Cardiac muscle cell (in vitro differentiated cells and primary cell): ENCODE data around the gene SMAD9. TPM values are rescaled to one million over a fixed set of nuclear protein-coding genes. Genes with fewer than 3 reads are reported as not detected.

Experiments
- DNase-seq, 2 donors: peaks; one replicate each; pipeline versions ENCODE4 v3.0.0 to v3.0.0-alpha.2; 2010 to 2017; ENCODE audit warnings: low read depth in 1 of 2, low spot score in 1 of 2
- H3K27ac ChIP-seq: fragments of 200-600 bp; sonication (generic); 2 replicates; pipeline ENCODE4 v1.5.1; 2016
- H3K27me3 ChIP-seq: fragments of 200-600 bp; sonication (generic); 2 replicates; pipeline ENCODE4 v1.6.0; 2016; ENCODE audit warnings: control low read depth
- H3K36me3 ChIP-seq: fragments of 200-600 bp; sonication (generic); 2 replicates; pipeline ENCODE4 v1.5.1; 2016; ENCODE audit warnings: control low read depth
- H3K4me1 ChIP-seq: fragments of 200-600 bp; sonication (generic); 2 replicates; pipeline ENCODE4 v1.8.1; 2017; ENCODE audit warnings: low read depth, mild to moderate bottlenecking, mixed run types
- H3K4me3 ChIP-seq: fragments of 200-600 bp; sonication (generic); 2 replicates; pipeline ENCODE4 v1.5.1; 2016; ENCODE audit warnings: mild to moderate bottlenecking
- H3K9me3 ChIP-seq: fragments of 200-600 bp; sonication (generic); 2 replicates; pipeline ENCODE4 v1.5.1; 2017; ENCODE audit warnings: low read depth, mild to moderate bottlenecking, control low read depth
- polyA plus RNA-seq: library from polyadenylated mRNA; unstranded; fragments of >200 nt; fragmentation: Nextera tagmentation; extraction: Ambion mirVana; gene quantifications from 2 replicates; pipeline ENCODE4 v1.2.1, GENCODE V29; 2016
- total RNA-seq: library from RNA; depleted of rRNA; stranded (reverse); fragments of >200 nt; gene quantifications from 2 replicates; pipeline ENCODE4 v1.2.3, GENCODE V29; 2016
- TF ChIP-seq, protein P1 (sequence below): IDR thresholded peaks from 2 replicates; pipeline ENCODE4 v1.5.1; 2012; ENCODE audit warnings: low read depth, mild to moderate bottlenecking, low read length

Gene SMAD9
- total RNA-seq: 25.5 and 57.9 TPM in 2 replicates
- polyA plus RNA-seq: 24.5 and 37.1 TPM in 2 replicates

DNA sequence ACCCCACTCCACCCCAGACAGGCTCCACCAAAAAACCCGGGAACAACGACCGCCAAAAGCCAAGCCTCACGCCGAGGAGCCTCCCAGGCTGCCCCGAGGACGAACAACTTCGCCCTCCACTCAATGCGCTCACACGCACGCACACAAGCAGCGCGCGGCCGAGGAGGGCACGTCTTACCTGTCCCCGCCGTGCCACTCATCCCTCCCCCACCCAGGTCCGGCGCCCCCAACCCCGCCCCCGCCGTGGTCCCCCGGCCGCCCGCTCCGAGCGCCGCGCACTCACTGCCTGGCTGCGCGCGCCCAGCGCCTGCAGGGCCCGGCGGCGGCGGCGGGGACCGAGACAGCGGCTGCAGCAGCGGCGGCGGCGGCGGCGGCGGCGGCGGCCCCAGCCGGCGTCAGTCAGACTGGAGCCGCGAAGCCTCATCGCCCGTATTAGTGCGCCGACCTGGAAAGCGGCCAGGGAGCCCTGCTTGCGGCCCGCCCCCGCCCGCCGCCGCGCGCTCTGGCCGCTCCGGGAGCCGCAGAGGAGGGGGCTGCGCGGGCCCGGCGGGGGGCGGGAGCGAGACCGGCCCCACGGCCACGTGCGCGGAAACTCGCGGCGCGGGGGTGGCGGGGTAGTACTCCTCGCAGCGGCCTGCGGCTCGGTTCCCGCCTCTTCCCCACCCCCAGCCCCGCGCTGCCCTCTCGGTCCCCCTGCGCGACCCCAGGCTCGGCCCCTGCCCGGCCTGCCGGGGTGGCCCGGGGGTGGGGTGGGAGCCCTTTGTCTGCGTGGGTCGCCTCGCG, at the start of gene SMAD9:
Gene SMAD9 (minus strand): TSS at position 406 of the 783 bp plus-strand sequence. CDS start 40,549 bp downstream, outside the sequence.
- peaks cover 47% of the 10 kb centered on the region for H3K4me1 ChIP-seq
- no peaks in the 10 kb centered on the region for H3K27me3 ChIP-seq
- TF ChIP-seq, protein P1, sequence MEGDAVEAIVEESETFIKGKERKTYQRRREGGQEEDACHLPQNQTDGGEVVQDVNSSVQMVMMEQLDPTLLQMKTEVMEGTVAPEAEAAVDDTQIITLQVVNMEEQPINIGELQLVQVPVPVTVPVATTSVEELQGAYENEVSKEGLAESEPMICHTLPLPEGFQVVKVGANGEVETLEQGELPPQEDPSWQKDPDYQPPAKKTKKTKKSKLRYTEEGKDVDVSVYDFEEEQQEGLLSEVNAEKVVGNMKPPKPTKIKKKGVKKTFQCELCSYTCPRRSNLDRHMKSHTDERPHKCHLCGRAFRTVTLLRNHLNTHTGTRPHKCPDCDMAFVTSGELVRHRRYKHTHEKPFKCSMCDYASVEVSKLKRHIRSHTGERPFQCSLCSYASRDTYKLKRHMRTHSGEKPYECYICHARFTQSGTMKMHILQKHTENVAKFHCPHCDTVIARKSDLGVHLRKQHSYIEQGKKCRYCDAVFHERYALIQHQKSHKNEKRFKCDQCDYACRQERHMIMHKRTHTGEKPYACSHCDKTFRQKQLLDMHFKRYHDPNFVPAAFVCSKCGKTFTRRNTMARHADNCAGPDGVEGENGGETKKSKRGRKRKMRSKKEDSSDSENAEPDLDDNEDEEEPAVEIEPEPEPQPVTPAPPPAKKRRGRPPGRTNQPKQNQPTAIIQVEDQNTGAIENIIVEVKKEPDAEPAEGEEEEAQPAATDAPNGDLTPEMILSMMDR: no peak
- H3K4me3 ChIP-seq: peak within 1 kb of the TSS; percentile 82
- H3K36me3 ChIP-seq: no peaks in the 10 kb centered on the region
- no peaks in the 10 kb centered on the region for H3K9me3 ChIP-seq
- H3K27ac ChIP-seq: peak within 1 kb of the TSS; percentile 97
- DNase-seq: peak; percentile 82 to 92

DNA sequence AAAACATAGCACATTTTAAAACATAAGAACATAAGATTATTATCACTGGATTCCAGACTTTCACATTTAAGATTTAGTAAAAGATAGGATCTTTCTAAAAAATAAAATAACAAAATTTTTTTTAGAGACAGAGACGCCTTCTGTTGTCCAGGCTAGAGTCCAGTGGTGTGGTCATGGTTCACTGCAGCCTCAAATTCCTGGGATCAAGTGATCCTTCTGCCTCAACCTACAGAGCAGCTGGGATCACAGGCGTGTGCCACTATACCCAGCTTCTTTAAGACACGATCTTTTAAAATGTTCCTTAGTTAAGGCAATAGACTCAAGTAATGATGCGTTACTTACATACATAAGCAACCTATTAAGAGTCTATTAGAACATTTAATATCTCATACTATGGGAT, 46.4 kb upstream of the SMAD9 start:
- Histone ChIP-seq H3K27me3 (no peaks in the 10 kb centered on the region), H3K4me1 (no peaks in the 10 kb centered on the region), H3K36me3 (peaks cover 46% of the 10 kb centered on the region), H3K9me3 (no peaks in the 10 kb centered on the region), H3K27ac (no peak overlapping the region), H3K4me3 (no peak overlapping the region)
- DNase-seq: no peak
- TF ChIP-seq, protein P1: no peak

DNA sequence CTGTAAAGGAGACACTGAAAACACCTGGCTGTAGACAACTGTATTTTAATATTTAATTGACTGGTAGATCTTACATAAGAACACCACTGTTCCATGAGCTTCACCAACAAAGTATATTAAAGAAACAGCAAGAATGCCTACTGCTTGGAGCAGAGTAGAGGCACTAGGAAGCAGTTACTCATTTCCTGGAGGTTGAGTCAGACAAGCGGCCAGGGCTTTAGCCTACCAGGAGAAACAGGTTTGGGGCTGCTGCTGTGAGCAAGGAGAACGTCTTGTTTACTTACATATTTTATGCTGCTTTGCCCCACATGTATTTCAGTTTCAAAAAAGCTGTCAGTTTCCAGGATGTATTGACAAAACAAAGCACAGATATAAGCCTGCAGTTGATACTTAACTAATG, 45.7 kb upstream of the SMAD9 start:
- Histone ChIP-seq H3K4me1 (no peaks in the 10 kb centered on the region), H3K36me3 (peaks cover 41% of the 10 kb centered on the region), H3K9me3 (no peaks in the 10 kb centered on the region), H3K4me3 (no peak overlapping the region), H3K27me3 (no peaks in the 10 kb centered on the region), H3K27ac (no peak overlapping the region)
- DNase-seq: peak in 1 of 2 donors; percentile 74
- TF ChIP-seq, protein P1: no peak

DNA sequence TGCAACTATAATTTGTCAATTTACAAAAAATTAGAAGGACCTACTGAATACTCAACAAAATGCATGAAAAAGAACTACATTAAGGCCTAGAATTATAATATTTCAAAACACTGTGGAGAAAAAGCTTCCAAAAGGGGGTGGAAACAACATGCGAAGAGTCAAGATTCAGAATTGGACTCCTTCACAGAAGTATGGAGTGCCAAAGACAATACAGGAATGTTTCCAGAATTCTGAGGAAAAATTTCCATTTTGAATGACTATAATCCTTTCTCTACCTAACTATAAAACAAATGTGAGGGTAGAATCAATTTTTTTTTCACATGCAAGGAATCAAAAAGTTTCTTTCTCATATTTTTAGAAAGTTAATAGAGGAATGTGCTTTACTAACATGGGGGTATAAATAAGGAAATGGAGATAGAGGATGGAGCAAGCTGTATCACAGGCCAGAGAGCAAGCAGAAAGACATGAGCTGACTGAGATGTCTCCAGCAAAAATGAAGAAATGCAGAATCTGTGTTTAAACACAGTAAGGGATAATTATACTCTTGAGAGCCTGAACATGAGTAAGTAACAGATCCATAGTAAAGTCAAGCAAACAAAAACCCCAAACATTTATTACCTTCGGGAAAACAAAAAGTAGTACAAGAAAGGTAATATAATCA, 39.5 kb upstream of the SMAD9 start:
- no peak for DNase-seq

DNA sequence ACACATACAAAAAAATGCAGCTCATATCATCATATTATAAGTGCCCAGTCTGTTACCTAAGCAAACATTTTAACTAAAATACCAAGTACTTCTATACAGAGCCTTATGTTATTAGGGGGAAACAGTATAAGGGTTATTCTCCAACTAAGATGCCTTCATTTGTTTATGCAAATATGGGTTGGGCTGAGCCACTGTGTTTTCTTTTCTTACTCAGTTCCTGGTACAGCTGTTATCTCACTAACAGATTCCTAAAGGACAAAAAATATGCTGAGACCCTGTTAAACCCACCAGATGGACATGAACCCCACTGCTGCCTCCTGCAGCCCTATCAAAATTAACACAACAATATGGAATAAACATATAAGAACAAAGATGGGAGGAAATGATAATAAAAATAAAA, 34.5 kb upstream of the SMAD9 start:
- Histone ChIP-seq H3K9me3 (no peaks in the 10 kb centered on the region), H3K4me3 (no peak overlapping the region), H3K36me3 (no peaks in the 10 kb centered on the region), H3K27ac (no peak overlapping the region), H3K4me1 (no peaks in the 10 kb centered on the region), H3K27me3 (no peaks in the 10 kb centered on the region)
- DNase-seq: no peak
- TF ChIP-seq, protein P1: no peak

More for the DNA sequence above, 39.5 kb upstream of the SMAD9 start:
- TF ChIP-seq, protein P1: no peak
- H3K27ac ChIP-seq: no peak overlapping the region
- no peak overlapping the region for H3K4me3 ChIP-seq
- peaks cover 13% of the 10 kb centered on the region for H3K36me3 ChIP-seq
- H3K27me3 ChIP-seq: no peaks in the 10 kb centered on the region
- H3K9me3 ChIP-seq: no peaks in the 10 kb centered on the region
- H3K4me1 ChIP-seq: no peaks in the 10 kb centered on the region
